ENCODE results near the gene WDR27. TPM values are rescaled to one million over a fixed set of nuclear protein-coding genes. Genes with fewer than 3 reads are reported as not detected.

The WDR27 gene
- total RNA-seq, 3 donors from 2014 or later (not counting 1 experiment from before 2014, with no cell fraction given), result 12.7 to 31.0 (median 25.3) TPM

DNA sequence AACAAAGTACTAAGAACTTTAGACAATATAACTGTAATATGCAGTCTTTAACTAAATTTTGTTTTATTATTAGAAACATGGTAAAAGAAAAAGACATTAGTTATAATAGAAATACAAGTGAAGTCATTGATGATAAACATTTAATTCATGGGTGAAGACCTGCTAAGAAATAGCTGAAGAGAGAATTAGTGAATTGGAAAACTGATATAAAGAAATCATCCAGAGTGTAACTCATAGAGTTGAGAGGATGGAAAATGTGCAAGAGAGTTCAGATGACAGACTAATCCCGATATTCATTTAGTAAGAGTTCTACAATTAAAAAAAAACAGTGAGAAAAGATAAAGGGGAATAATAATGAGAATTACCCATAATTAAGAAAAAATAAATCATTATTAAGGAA is 227.5 kb downstream of the WDR27 start:
- H3K36me3 ChIP-seq (ENCODE audit: control insufficient read depth, insufficient read depth, low read length), result no peaks in the 10 kb centered on the region
- no peak overlapping the region for H3K4me3 Mint-ChIP-seq
- H3K27me3 ChIP-seq (ENCODE audit: control insufficient read depth, insufficient read depth, low read length), result no peaks in the 10 kb centered on the region
- H3K4me1 Mint-ChIP-seq, result no peaks in the 10 kb centered on the region
- intact Hi-C loops (cut with micrococcal nuclease), result no loop called here
- H3K36me3 Mint-ChIP-seq, result peaks cover 15% of the 10 kb centered on the region
- H3K27ac Mint-ChIP-seq, result no peak overlapping the region
- DNase-seq (no peak), ATAC-seq (no peak)
- no peaks in the 10 kb centered on the region for H3K4me1 ChIP-seq (ENCODE audit: control insufficient read depth, insufficient read depth, low read length)
- H3K9me3 ChIP-seq (ENCODE audit: control insufficient read depth, insufficient read depth, low read length), result no peaks in the 10 kb centered on the region
- peaks cover 8 to 15% of the 10 kb centered on the region in 2 donors for H3K9me3 Mint-ChIP-seq
- no peak overlapping the region for H3K4me3 ChIP-seq (ENCODE audit: low read length)
- WGBS (ENCODE audit: insufficient coverage), result no CpG with 5 or more reads among the region's 1 CpG
- H3K27ac ChIP-seq (ENCODE audit: low read length), result no peak overlapping the region
- TF ChIP-seq, protein P1, sequence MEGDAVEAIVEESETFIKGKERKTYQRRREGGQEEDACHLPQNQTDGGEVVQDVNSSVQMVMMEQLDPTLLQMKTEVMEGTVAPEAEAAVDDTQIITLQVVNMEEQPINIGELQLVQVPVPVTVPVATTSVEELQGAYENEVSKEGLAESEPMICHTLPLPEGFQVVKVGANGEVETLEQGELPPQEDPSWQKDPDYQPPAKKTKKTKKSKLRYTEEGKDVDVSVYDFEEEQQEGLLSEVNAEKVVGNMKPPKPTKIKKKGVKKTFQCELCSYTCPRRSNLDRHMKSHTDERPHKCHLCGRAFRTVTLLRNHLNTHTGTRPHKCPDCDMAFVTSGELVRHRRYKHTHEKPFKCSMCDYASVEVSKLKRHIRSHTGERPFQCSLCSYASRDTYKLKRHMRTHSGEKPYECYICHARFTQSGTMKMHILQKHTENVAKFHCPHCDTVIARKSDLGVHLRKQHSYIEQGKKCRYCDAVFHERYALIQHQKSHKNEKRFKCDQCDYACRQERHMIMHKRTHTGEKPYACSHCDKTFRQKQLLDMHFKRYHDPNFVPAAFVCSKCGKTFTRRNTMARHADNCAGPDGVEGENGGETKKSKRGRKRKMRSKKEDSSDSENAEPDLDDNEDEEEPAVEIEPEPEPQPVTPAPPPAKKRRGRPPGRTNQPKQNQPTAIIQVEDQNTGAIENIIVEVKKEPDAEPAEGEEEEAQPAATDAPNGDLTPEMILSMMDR (IDR thresholded peaks at IDR 0.05), result no peak
- H3K27me3 Mint-ChIP-seq (ENCODE audit: low read depth in 2 of 2), result peaks cover 0 to 11% of the 10 kb centered on the region in 2 donors

DNA sequence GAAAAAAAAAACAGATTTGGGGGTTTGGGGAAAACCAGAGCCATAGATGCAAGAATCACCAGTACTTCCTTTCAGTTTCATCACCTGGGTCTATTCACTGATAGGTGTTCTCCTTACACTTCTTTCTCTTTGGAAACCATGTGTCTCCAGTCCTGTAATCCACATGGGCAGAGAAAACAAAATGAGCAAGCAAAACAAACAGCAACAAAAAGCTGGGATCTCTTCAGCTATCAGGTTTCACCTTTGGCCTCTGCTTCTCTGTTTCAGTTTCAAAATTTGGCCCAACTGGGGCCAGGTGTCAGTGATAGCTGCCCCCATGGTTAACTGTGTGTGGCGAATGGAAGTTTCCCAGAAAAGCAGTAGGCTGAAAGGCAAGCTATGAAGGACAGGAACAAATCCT is 228.2 kb downstream of the WDR27 start:
- Histone ChIP-seq H3K4me3 (ENCODE audit: low read length) (no peak overlapping the region), H3K4me1 (ENCODE audit: control insufficient read depth, insufficient read depth, low read length) (no peaks in the 10 kb centered on the region), H3K9me3 (ENCODE audit: control insufficient read depth, insufficient read depth, low read length) (no peaks in the 10 kb centered on the region), H3K36me3 (ENCODE audit: control insufficient read depth, insufficient read depth, low read length) (no peaks in the 10 kb centered on the region), H3K27me3 (ENCODE audit: control insufficient read depth, insufficient read depth, low read length) (no peaks in the 10 kb centered on the region), H3K27ac (ENCODE audit: low read length) (no peak overlapping the region)
- H3K27ac Mint-ChIP-seq, result no peak overlapping the region
- H3K9me3 Mint-ChIP-seq, result peaks cover 8 to 18% of the 10 kb centered on the region in 2 donors
- H3K27me3 Mint-ChIP-seq (ENCODE audit: low read depth in 2 of 2), result peaks cover 0 to 11% of the 10 kb centered on the region in 2 donors
- peaks cover 15% of the 10 kb centered on the region for H3K36me3 Mint-ChIP-seq
- WGBS (ENCODE audit: insufficient coverage), result 90% methylated on average over 1 of the region's 1 CpG
- DNase-seq (no peak), ATAC-seq (no peak)
- H3K4me3 Mint-ChIP-seq, result no peak overlapping the region
- TF ChIP-seq, protein P1 (IDR thresholded peaks at IDR 0.05), result no peak
- intact Hi-C loops (cut with micrococcal nuclease), result no loop called here
- H3K4me1 Mint-ChIP-seq, result no peaks in the 10 kb centered on the region

DNA sequence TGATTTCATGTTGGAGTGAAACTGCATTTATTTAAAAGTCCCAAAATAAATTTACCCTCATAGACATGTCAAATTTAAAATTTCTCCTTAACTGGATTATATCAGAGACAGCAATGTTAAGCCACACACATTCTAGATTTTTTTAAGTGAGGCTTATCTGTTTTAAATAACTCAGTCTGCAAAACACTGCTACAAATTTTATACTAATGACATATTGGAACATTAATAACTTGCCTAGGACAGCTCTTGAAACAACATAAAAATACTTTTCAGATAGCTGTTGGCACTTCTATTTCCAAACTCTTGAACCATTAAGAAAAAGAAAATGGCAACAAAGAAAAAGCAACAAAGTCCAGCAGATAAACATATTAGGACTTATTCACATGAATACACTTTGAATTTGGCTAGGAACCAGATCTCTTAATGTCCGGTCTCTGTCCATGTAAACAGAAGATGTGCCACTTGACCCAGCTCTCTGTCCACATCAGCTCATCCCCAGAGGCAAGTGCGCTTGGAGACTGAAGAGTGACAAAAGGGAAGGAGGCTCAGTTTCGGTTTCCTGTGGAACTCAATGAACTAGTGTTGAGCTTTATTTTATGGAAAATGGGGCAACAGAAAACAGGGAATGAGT is 228.9 kb downstream of the WDR27 start:
- no peaks in the 10 kb centered on the region for H3K4me1 Mint-ChIP-seq
- TF ChIP-seq, protein P1 (IDR thresholded peaks at IDR 0.05), result no peak
- peaks cover 19% of the 10 kb centered on the region for H3K36me3 Mint-ChIP-seq
- ATAC-seq, result no peak
- H3K4me3 Mint-ChIP-seq, result no peak overlapping the region
- Histone ChIP-seq H3K4me3 (ENCODE audit: low read length) (no peak overlapping the region), H3K27me3 (ENCODE audit: control insufficient read depth, insufficient read depth, low read length) (no peaks in the 10 kb centered on the region), H3K27ac (ENCODE audit: low read length) (no peak overlapping the region), H3K4me1 (ENCODE audit: control insufficient read depth, insufficient read depth, low read length) (no peaks in the 10 kb centered on the region), H3K9me3 (ENCODE audit: control insufficient read depth, insufficient read depth, low read length) (peaks cover 3% of the 10 kb centered on the region), H3K36me3 (ENCODE audit: control insufficient read depth, insufficient read depth, low read length) (no peaks in the 10 kb centered on the region)
- H3K27ac Mint-ChIP-seq, result no peak overlapping the region
- DNase-seq, result no peak
- H3K27me3 Mint-ChIP-seq (ENCODE audit: low read depth in 2 of 2), result peaks cover 0 to 11% of the 10 kb centered on the region in 2 donors
- H3K9me3 Mint-ChIP-seq, result peaks cover 8 to 21% of the 10 kb centered on the region in 2 donors
- 90% methylated on average over 3 of the region's 3 CpGs for WGBS (ENCODE audit: insufficient coverage)
- intact Hi-C loops (cut with micrococcal nuclease), result no loop called here

DNA sequence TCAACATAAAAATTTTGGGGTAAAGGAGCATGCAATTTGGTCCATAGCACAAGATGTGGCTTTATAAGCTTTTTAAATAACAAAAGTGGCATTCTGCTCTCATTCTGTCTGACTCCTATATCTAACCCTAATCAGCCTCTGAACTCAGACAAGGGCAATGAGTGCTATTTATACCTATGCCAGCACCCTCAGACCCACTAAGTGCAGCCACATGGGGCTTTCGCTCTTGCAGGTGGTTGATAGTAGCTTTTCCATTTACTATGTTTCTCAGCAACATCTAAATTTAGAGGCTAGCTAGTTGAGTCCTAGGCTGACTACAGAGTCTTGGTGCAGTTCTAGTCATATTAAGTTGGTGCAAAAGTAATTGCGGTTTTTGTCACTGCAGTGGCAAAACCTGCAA is 231.0 kb downstream of the WDR27 start:
- H3K4me1 ChIP-seq (ENCODE audit: control insufficient read depth, insufficient read depth, low read length), result no peaks in the 10 kb centered on the region
- Mint-ChIP-seq H3K4me3 (no peak overlapping the region), H3K36me3 (peaks cover 22% of the 10 kb centered on the region), H3K4me1 (no peaks in the 10 kb centered on the region), H3K9me3 (peaks cover 8 to 19% of the 10 kb centered on the region in 2 donors), H3K27ac (no peak overlapping the region), H3K27me3 (ENCODE audit: low read depth in 2 of 2) (peaks cover 0 to 5% of the 10 kb centered on the region in 2 donors)
- H3K9me3 ChIP-seq (ENCODE audit: control insufficient read depth, insufficient read depth, low read length), result peaks cover 10% of the 10 kb centered on the region
- H3K27ac ChIP-seq (ENCODE audit: low read length), result no peak overlapping the region
- whole genome bisulfite sequencing (ENCODE audit: insufficient coverage), result 94% methylated on average over 1 of the region's 2 CpGs
- no peaks in the 10 kb centered on the region for H3K27me3 ChIP-seq (ENCODE audit: control insufficient read depth, insufficient read depth, low read length)
- no peak for DNase-seq
- no peaks in the 10 kb centered on the region for H3K36me3 ChIP-seq (ENCODE audit: control insufficient read depth, insufficient read depth, low read length)
- TF ChIP-seq, protein P1 (IDR thresholded peaks at IDR 0.05), result no peak
- intact Hi-C loops (cut with micrococcal nuclease), result no loop called here
- ATAC-seq, result no peak
- H3K4me3 ChIP-seq (ENCODE audit: low read length), result no peak overlapping the region

Data from natural killer cell (primary cell).